Panc1 (cell line): Measurements from ENCODE around the gene YTHDF1. TPM values are rescaled to one million over a fixed set of nuclear protein-coding genes. Genes with fewer than 3 reads are reported as not detected.

Experiments
- ATAC-seq: fragments of 200-7000 bp; cut with Tn5 transposase; 2 replicates; pipeline ENCODE4 v1.9.1; 2020; ENCODE audit warnings: mild to moderate bottlenecking, moderate library complexity
- BruUV-seq: library from RNA; stranded (reverse); fragments of 400-500 nt; replicated peaks from 2 replicates; lab custom pipeline; 2021; lab: Mats Ljungman, UMichigan
- CTCF ChIA-PET: fragments of 300-600 bp; sonication (Branson Sonifier 250); formaldehyde crosslinking; loops from one replicate; lab custom pipeline; 2022; ENCODE audit warnings: antibody characterized with exemption; lab: Charles Lee
- POLR2A ChIA-PET: fragments of 300-600 bp; sonication (Branson Sonifier 250); formaldehyde crosslinking; loops from one replicate; lab custom pipeline; 2022; ENCODE audit warnings: antibody characterized with exemption; lab: Charles Lee
- DNase-seq: peaks from one replicate; pipeline ENCODE4 v3.0.0-alpha.2; 2010; ENCODE audit warnings: low read depth, low spot score
- H3K27ac ChIP-seq: 2 replicates; pipeline ENCODE4 v1.5.1; 2011; ENCODE audit warnings: mild to moderate bottlenecking, low read length, inconsistent platforms
- H3K27me3 ChIP-seq: fragments of 200-500 bp; sonication (Bioruptor generic); 2 replicates; pipeline ENCODE4 v1.6.0; 2014; ENCODE audit warnings: low read length, inconsistent platforms; ENCODE audit not compliant: control insufficient read depth, insufficient read depth
- H3K36me3 ChIP-seq: fragments of 200-500 bp; sonication (Bioruptor generic); 2 replicates; pipeline ENCODE4 v1.5.1; 2014; ENCODE audit warnings: inconsistent platforms, mild to moderate bottlenecking, low read length, moderate library complexity; ENCODE audit not compliant: control insufficient read depth, insufficient read depth
- H3K4me1 ChIP-seq: 2 replicates; pipeline ENCODE4 v1.5.1; 2011; ENCODE audit warnings: inconsistent platforms, mild to moderate bottlenecking, low read length, moderate library complexity; ENCODE audit not compliant: control insufficient read depth, insufficient read depth
- H3K4me3 ChIP-seq, 2 experiments: 2 replicates each; pipeline ENCODE4 v1.5.1; 2011 to 2012; ENCODE audit warnings: low read depth in 2 of 2, low read length in 2 of 2, mild to moderate bottlenecking in 2 of 2, inconsistent platforms in 1 of 2, moderate library complexity in 1 of 2
- H3K9me3 ChIP-seq: fragments of 200-500 bp; sonication (Bioruptor generic); 2 replicates; pipeline ENCODE4 v1.5.1; 2014; ENCODE audit warnings: low read depth, mild to moderate bottlenecking, inconsistent platforms, low read length, moderate library complexity; ENCODE audit not compliant: control insufficient read depth, insufficient read depth
- POLR2AphosphoS5 ChIP-seq: IDR thresholded peaks from 2 replicates; pipeline ENCODE4 v1.6.1; 2012; ENCODE audit warnings: mild to moderate bottlenecking, low read depth, low read length, moderate library complexity
- SIN3A ChIP-seq: IDR thresholded peaks from 2 replicates; pipeline ENCODE4 v1.6.1; 2012; ENCODE audit warnings: low read depth, mild to moderate bottlenecking, low read length, moderate library complexity, borderline replicate concordance; ENCODE audit not compliant: insufficient read depth
- TCF7L2 ChIP-seq: IDR thresholded peaks from 2 replicates; pipeline ENCODE4 v1.6.1; 2011; ENCODE audit warnings: mild to moderate bottlenecking, low read depth, low read length, inconsistent platforms
- in situ Hi-C: cut with HindIII; loops from 2 replicates; pipeline ENCODE4 v1.10.0; 2016; ENCODE audit warnings: low sequenced_read_pairs, low pct_unique_long_range_greater_than_20kb
- intact Hi-C: fragments of 100-400 bp; cut with micrococcal nuclease; formaldehyde crosslinking; loops from one replicate; pipeline ENCODE4 v1.10.0; 2022; ENCODE audit not compliant: unreplicated experiment
- total RNA-seq: library from RNA; stranded (reverse); gene quantifications from one replicate; pipeline ENCODE4 v1.2.1, GENCODE V29; 2021; ENCODE audit not compliant: unreplicated experiment
- TF ChIP-seq, protein P1 (sequence below): fragments of 450-650 bp; IDR thresholded peaks from 2 replicates; pipeline ENCODE4 v1.5.1; 2017; ENCODE audit warnings: mild to moderate bottlenecking
- TF ChIP-seq, protein P2 (sequence below), 2 experiments: IDR thresholded peaks; 2 replicates each; pipeline ENCODE4 v1.6.1; 2011 to 2012; ENCODE audit warnings: low read depth in 2 of 2, control low read depth in 1 of 2, low read length in 1 of 2, mild to moderate bottlenecking in 1 of 2, moderate library complexity in 1 of 2; ENCODE audit not compliant: insufficient read depth in 1 of 2

YTHDF1 gene
- total RNA-seq, 1 experiment from 2014 or later: 43.0 TPM

DNA sequence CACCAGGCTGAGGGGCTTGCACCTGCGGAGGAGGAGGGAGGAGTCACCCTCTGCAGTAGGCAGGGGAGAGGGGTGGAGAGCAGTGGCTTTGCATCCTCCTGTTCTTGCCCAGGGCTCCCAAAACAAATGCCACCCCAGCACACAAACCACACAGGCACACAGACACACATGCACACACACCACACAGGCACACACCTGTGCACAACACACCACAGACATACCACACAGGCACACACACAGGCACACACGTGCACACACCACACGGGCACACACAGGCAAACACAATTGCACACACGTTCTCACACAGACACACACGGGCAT is 26.6 kb downstream of the YTHDF1 start:
- H3K9me3 ChIP-seq: no peaks in the 10 kb centered on the region
- H3K36me3 ChIP-seq: no peaks in the 10 kb centered on the region
- no peaks in the 10 kb centered on the region for H3K4me1 ChIP-seq
- no TSS peak for BruUV-seq
- no peaks in the 10 kb centered on the region for H3K27me3 ChIP-seq
- intact Hi-C loops: no loop called here
- TF ChIP-seq TCF7L2 (no peak), POLR2AphosphoS5 (no peak), SIN3A (no peak)
- TF ChIP-seq, protein P1, sequence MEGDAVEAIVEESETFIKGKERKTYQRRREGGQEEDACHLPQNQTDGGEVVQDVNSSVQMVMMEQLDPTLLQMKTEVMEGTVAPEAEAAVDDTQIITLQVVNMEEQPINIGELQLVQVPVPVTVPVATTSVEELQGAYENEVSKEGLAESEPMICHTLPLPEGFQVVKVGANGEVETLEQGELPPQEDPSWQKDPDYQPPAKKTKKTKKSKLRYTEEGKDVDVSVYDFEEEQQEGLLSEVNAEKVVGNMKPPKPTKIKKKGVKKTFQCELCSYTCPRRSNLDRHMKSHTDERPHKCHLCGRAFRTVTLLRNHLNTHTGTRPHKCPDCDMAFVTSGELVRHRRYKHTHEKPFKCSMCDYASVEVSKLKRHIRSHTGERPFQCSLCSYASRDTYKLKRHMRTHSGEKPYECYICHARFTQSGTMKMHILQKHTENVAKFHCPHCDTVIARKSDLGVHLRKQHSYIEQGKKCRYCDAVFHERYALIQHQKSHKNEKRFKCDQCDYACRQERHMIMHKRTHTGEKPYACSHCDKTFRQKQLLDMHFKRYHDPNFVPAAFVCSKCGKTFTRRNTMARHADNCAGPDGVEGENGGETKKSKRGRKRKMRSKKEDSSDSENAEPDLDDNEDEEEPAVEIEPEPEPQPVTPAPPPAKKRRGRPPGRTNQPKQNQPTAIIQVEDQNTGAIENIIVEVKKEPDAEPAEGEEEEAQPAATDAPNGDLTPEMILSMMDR: no peak
- TF ChIP-seq, protein P2, sequence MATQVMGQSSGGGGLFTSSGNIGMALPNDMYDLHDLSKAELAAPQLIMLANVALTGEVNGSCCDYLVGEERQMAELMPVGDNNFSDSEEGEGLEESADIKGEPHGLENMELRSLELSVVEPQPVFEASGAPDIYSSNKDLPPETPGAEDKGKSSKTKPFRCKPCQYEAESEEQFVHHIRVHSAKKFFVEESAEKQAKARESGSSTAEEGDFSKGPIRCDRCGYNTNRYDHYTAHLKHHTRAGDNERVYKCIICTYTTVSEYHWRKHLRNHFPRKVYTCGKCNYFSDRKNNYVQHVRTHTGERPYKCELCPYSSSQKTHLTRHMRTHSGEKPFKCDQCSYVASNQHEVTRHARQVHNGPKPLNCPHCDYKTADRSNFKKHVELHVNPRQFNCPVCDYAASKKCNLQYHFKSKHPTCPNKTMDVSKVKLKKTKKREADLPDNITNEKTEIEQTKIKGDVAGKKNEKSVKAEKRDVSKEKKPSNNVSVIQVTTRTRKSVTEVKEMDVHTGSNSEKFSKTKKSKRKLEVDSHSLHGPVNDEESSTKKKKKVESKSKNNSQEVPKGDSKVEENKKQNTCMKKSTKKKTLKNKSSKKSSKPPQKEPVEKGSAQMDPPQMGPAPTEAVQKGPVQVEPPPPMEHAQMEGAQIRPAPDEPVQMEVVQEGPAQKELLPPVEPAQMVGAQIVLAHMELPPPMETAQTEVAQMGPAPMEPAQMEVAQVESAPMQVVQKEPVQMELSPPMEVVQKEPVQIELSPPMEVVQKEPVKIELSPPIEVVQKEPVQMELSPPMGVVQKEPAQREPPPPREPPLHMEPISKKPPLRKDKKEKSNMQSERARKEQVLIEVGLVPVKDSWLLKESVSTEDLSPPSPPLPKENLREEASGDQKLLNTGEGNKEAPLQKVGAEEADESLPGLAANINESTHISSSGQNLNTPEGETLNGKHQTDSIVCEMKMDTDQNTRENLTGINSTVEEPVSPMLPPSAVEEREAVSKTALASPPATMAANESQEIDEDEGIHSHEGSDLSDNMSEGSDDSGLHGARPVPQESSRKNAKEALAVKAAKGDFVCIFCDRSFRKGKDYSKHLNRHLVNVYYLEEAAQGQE (IDR thresholded peaks at IDR 0.05; ENCODE audit: insufficient read depth in 1 of 2, low read depth in 2 of 2, low read length in 1 of 2): no peak
- in situ Hi-C loops: no loop called here
- CTCF ChIA-PET: no interaction called here
- H3K4me3 ChIP-seq: no peak overlapping the region
- POLR2A ChIA-PET: no interaction called here
- ATAC-seq (no peak), DNase-seq (no peak)
- no peak overlapping the region for H3K27ac ChIP-seq

- ChIA-PET POLR2A (no interaction called here), CTCF (no interaction called here)
- TF ChIP-seq, protein P2 (IDR thresholded peaks at IDR 0.05; ENCODE audit: insufficient read depth in 1 of 2, low read depth in 2 of 2, low read length in 1 of 2): no peak
- no peak for TF ChIP-seq SIN3A
- no peaks in the 10 kb centered on the region for H3K4me1 ChIP-seq
- BruUV-seq: no TSS peak
- intact Hi-C loops: no loop called here
- in situ Hi-C loops: no loop called here
- DNase-seq (no peak), ATAC-seq (no peak)
- no peaks in the 10 kb centered on the region for H3K9me3 ChIP-seq
- H3K27ac ChIP-seq: no peak overlapping the region
- H3K27me3 ChIP-seq: no peaks in the 10 kb centered on the region
- H3K36me3 ChIP-seq: no peaks in the 10 kb centered on the region
- no peak overlapping the region for H3K4me3 ChIP-seq
These were observed 27.1 kb downstream of the YTHDF1 start for GRCh38 chr20:63188641-63189321.
